ENCODE measurements around the gene ATP2C1. TPM values are rescaled to one million over a fixed set of nuclear protein-coding genes. Genes with fewer than 3 reads are reported as not detected.

ATP2C1 gene
- total RNA-seq, 4 donors from 2014 or later = 62.3 to 87.2 (median 76.6) TPM

- no peak for TF ChIP-seq CTCF (IDR thresholded peaks at IDR 0.05; ENCODE audit: low read depth)
These were observed 15.4 kb upstream of the ATP2C1 start for GRCh38 chr3:130878464-130878863.

- TF ChIP-seq CTCF (IDR thresholded peaks at IDR 0.05; ENCODE audit: low read depth) = no peak
These were observed 4.4 kb upstream of the ATP2C1 start for GRCh38 chr3:130889416-130889946.

- no peak for TF ChIP-seq CTCF (IDR thresholded peaks at IDR 0.05; ENCODE audit: low read depth)
These were observed 1.0 kb upstream of the ATP2C1 start for GRCh38 chr3:130892759-130893375.

- no peak for TF ChIP-seq CTCF (IDR thresholded peaks at IDR 0.05; ENCODE audit: low read depth)
These were observed 474 bp downstream of the ATP2C1 start for GRCh38 chr3:130894130-130894985.

GRCh38 chr3:130894986-130895280 is 1.0 kb downstream of the ATP2C1 start:
- no peak for TF ChIP-seq CTCF (IDR thresholded peaks at IDR 0.05; ENCODE audit: low read depth)

GRCh38 chr3:130895690-130896488 is 2.0 kb downstream of the ATP2C1 start:
- no peak for TF ChIP-seq CTCF (IDR thresholded peaks at IDR 0.05; ENCODE audit: low read depth)

GRCh38 chr3:130897316-130897715 is 3.4 kb downstream of the ATP2C1 start:
- no peak for TF ChIP-seq CTCF (IDR thresholded peaks at IDR 0.05; ENCODE audit: low read depth)
